GM12878 (cell line): ENCODE measurements around the gene OR2V1. TPM values are rescaled to one million over a fixed set of nuclear protein-coding genes. Genes with fewer than 3 reads are reported as not detected.

Source experiments
- ATAC-seq: fragments of 200-7000 bp; cut with Tn5 transposase; 3 replicates; pipeline ENCODE4 v1.9.1; 2020; ENCODE audit warnings: mild to moderate bottlenecking, moderate library complexity
- BruUV-seq: library from RNA; stranded (reverse); fragments of 400-500 nt; replicated peaks from 2 replicates; lab custom pipeline; 2021; lab: Mats Ljungman, UMichigan
- CTCF ChIA-PET: fragments of 300-600 bp; sonication (Branson Sonifier 250); formaldehyde crosslinking; extraction: SDS; loops from one replicate; lab custom pipeline; 2021; ENCODE audit warnings: inconsistent platforms; lab: Yijun Ruan, JAX
- POLR2A ChIA-PET: fragments of 350-600 bp; formaldehyde crosslinking; extraction: SDS; loops from one replicate; lab custom pipeline; 2021; ENCODE audit warnings: inconsistent platforms; lab: Charles Lee
- RAD21 ChIA-PET: fragments of 300-600 bp; sonication (Branson Sonifier 250); formaldehyde crosslinking; loops from one replicate; lab custom pipeline; 2023; ENCODE audit warnings: antibody characterized with exemption; ENCODE audit not compliant: unreplicated experiment; lab: Charles Lee
- SMC1A ChIA-PET: fragments of 300-600 bp; sonication (Branson Sonifier 250); formaldehyde crosslinking; loops from one replicate; lab custom pipeline; 2023; ENCODE audit not compliant: unreplicated experiment, uncharacterized antibody; lab: Charles Lee
- DNase-seq: peaks from one replicate; pipeline ENCODE4 v3.0.0-alpha.2; 2011; ENCODE audit warnings: low read depth, low spot score
- FAIRE-seq: peaks from 3 replicates; lab custom pipeline; 2011; peaks lifted over from hg19 to GRCh38; lab: Jason Lieb, UNC
- H2AFZ ChIP-seq: 2 replicates; pipeline ENCODE4 v1.6.0; 2011; ENCODE audit warnings: low read depth, low read length, control low read depth; ENCODE audit not compliant: control insufficient read depth
- H3K27ac ChIP-seq: 2 replicates; pipeline ENCODE4 v1.5.1; 2011; ENCODE audit warnings: control low read depth; ENCODE audit not compliant: control insufficient read depth, insufficient read depth
- H3K27me3 ChIP-seq, 2 experiments: replicated peaks in 1 of 2; 2 replicates each; pipeline versions ENCODE4 v1.6.0 to v1.6.1; 2011; ENCODE audit warnings: low read length in 1 of 2; ENCODE audit not compliant: control insufficient read depth in 2 of 2, insufficient read depth in 2 of 2
- H3K36me3 ChIP-seq, 2 experiments: 2 replicates each; pipeline ENCODE4 v1.5.1; 2011; ENCODE audit warnings: low read length in 1 of 2; ENCODE audit not compliant: control insufficient read depth in 2 of 2, insufficient read depth in 2 of 2
- H3K4me1 ChIP-seq: 2 replicates; pipeline ENCODE4 v1.6.1; 2011; ENCODE audit warnings: mild to moderate bottlenecking, low read length, moderate library complexity, mixed read lengths; ENCODE audit not compliant: control insufficient read depth, insufficient read depth
- H3K4me2 ChIP-seq: 2 replicates; pipeline ENCODE4 v1.6.0; 2011; ENCODE audit warnings: control low read depth; ENCODE audit not compliant: control insufficient read depth, insufficient read depth
- H3K4me3 ChIP-seq: fragments of 200-600 bp; sonication (generic); 2 replicates; pipeline ENCODE4 v1.5.1; 2016
- H3K79me2 ChIP-seq: 2 replicates; pipeline ENCODE4 v1.6.0; 2011; ENCODE audit warnings: low read length; ENCODE audit not compliant: control insufficient read depth, insufficient read depth
- H3K9ac ChIP-seq: 2 replicates; pipeline ENCODE4 v1.8.0; 2011; ENCODE audit warnings: low read length, control low read depth, mixed read lengths; ENCODE audit not compliant: control insufficient read depth, insufficient read depth
- H3K9me3 ChIP-seq: replicated peaks from 3 replicates; pipeline ENCODE4 v1.5.1; 2011; ENCODE audit warnings: mild to moderate bottlenecking, low read length; ENCODE audit not compliant: control insufficient read depth, insufficient read depth
- H4K20me1 ChIP-seq: 2 replicates; pipeline ENCODE4 v1.6.0; 2011; ENCODE audit not compliant: control insufficient read depth, insufficient read depth
- ATF7 ChIP-seq: fragments of 450-650 bp; IDR thresholded peaks from 2 replicates; pipeline ENCODE4 v1.6.1; 2016; ENCODE audit warnings: low read depth, mild to moderate bottlenecking
- BRCA1 ChIP-seq: IDR thresholded peaks from 2 replicates; pipeline ENCODE4 v1.6.1; 2011; ENCODE audit warnings: low read depth, low read length, improper control_type of control experiment
- CHD4 ChIP-seq: fragments of 200-600 bp; sonication (generic); IDR thresholded peaks from 2 replicates; pipeline ENCODE4 v1.6.1; 2016; ENCODE audit warnings: mild to moderate bottlenecking
- DPF2 ChIP-seq: fragments of 450-650 bp; IDR thresholded peaks from 2 replicates; pipeline ENCODE4 v1.6.1; 2017; ENCODE audit warnings: mild to moderate bottlenecking
- FOS ChIP-seq: IDR thresholded peaks from 3 replicates; pipeline ENCODE4 v1.6.1; 2011; ENCODE audit warnings: borderline replicate concordance; ENCODE audit not compliant: insufficient read length; ENCODE audit errors: extremely low read depth
- HDAC6 ChIP-seq: fragments of 200-600 bp; sonication (generic); IDR thresholded peaks from one replicate; pipeline ENCODE4 v1.8.0; 2017; ENCODE audit warnings: antibody characterized with exemption; ENCODE audit not compliant: unreplicated experiment
- MTA2 ChIP-seq: fragments of 450-650 bp; IDR thresholded peaks from 2 replicates; pipeline ENCODE4 v1.6.1; 2016; ENCODE audit warnings: low read depth, mild to moderate bottlenecking, moderate library complexity
- NKRF ChIP-seq: fragments of 450-650 bp; conservative IDR thresholded peaks from 2 replicates; pipeline ENCODE4 v1.6.1; 2017; ENCODE audit warnings: mild to moderate bottlenecking, moderate library complexity
- POU2F2 ChIP-seq: IDR thresholded peaks from 3 replicates; pipeline ENCODE4 v1.6.1; 2011; ENCODE audit warnings: low read depth, mild to moderate bottlenecking, low read length, borderline replicate concordance
- RUNX3 ChIP-seq: IDR thresholded peaks from 2 replicates; pipeline ENCODE4 v1.6.1; 2012; ENCODE audit warnings: low read length, inconsistent platforms
- SIN3A ChIP-seq: IDR thresholded peaks from 2 replicates; pipeline ENCODE4 v1.6.1; 2012; ENCODE audit warnings: low read depth, low read length, improper control_type of control experiment
- YY1 ChIP-seq: IDR thresholded peaks from 2 replicates; pipeline ENCODE4 v1.6.1; 2011; ENCODE audit warnings: low read depth, mild to moderate bottlenecking, low read length
- WGBS: methylation state at CpG from one replicate; pipeline ENCODE4 v1.1.6; 2016; ENCODE audit warnings: low lambda C conversion rate; ENCODE audit not compliant: insufficient replicate concordance, insufficient coverage; ENCODE audit errors: missing lambda C conversion rate; 5-methylcytosine and 5-hydroxymethylcytosine counted together
- in situ Hi-C: fragments of 300-500 bp; cut with MboI; formaldehyde crosslinking; loops from 9 replicates; pipeline ENCODE4 v1.14.3; 2018; ENCODE audit warnings: mixed read lengths
- intact Hi-C: fragments of 100-400 bp; cut with micrococcal nuclease; formaldehyde crosslinking; loops from one replicate; pipeline ENCODE4 v1.14.2; 2022; ENCODE audit not compliant: unreplicated experiment
- polyA plus RNA-seq, 11 experiments: library from polyadenylated mRNA; depleted of rRNA in 4 of 11; unstranded in 6 of 11; stranded (reverse) in 5 of 11; fragments of >200 nt; fragmentation: Nextera tagmentation in 4 of 11; fragmentation: Illumina TruSeq in 1 of 11; extraction: Ambion mirVana in 4 of 11; extraction: Trizol in 1 of 11; gene quantifications; 1 replicate in 1 of 11; 2 replicates in 10 of 11; pipeline versions ENCODE4 v1.2.1 to v1.2.3, GENCODE V29; 2011 to 2016; ENCODE audit warnings: inconsistent platforms in 2 of 11, missing spikeins in 2 of 11, low read depth in 1 of 11
- total RNA-seq, 4 experiments: library from RNA; depleted of rRNA in 3 of 4; stranded (reverse); fragments of >200 nt in 3 of 4; fragmentation: Illumina TruSeq in 1 of 4; extraction: Trizol in 1 of 4; gene quantifications; 2 replicates each; pipeline versions ENCODE4 v1.2.1 to v1.2.3, GENCODE V29; 2013 to 2021
- TF ChIP-seq, protein P1 (sequence below): fragments of 450-650 bp; IDR thresholded peaks from 2 replicates; pipeline ENCODE4 v1.6.1; 2014; ENCODE audit warnings: mild to moderate bottlenecking
- TF ChIP-seq, protein P2 (sequence below): fragments of 450-650 bp; IDR thresholded peaks from 2 replicates; pipeline ENCODE4 v1.6.1; 2017; ENCODE audit warnings: mild to moderate bottlenecking, low read depth, inconsistent platforms; ENCODE audit not compliant: poor library complexity, severe bottlenecking
- TF ChIP-seq, protein P3 (sequence below): fragments of 450-650 bp; IDR thresholded peaks from 2 replicates; pipeline ENCODE4 v1.6.1; 2016; ENCODE audit warnings: mild to moderate bottlenecking

The OR2V1 gene
- total and polyA plus RNA-seq, 10 of the 15 experiments (the other 5 are each of a cell fraction or from before 2014, with no cell fraction given): 0.20 to 4.4 TPM; not detected in 8

- ATAC-seq: peak; percentile 89
- peaks cover 25% of the 10 kb centered on the region for H3K4me1 ChIP-seq
- H2AFZ ChIP-seq: no peak overlapping the region
- no peak overlapping the region for H3K4me3 ChIP-seq
- no peak for DNase-seq
- in situ Hi-C loops: loop anchor here (5.0 kb wide), 1 partner anchor 357 kb away; the partner anchor contains the start of gene MGAT1
- H3K27me3 ChIP-seq: no peaks in the 10 kb centered on the region
- H3K27ac ChIP-seq: peak overlapping the region; percentile 55
- no TSS peak for BruUV-seq
- H3K79me2 ChIP-seq: no peaks in the 10 kb centered on the region
- no peaks in the 10 kb centered on the region for H4K20me1 ChIP-seq
- H3K4me2 ChIP-seq: peak overlapping the region; percentile 91
- H3K36me3 ChIP-seq: no peaks in the 10 kb centered on the region
- WGBS: 39% methylated on average over 20 of the region's 20 CpGs
- no peak overlapping the region for H3K9ac ChIP-seq
- peak; percentile 85 for FAIRE-seq
- SMC1A ChIA-PET: interaction anchor here (0.9 to 3.2 kb wide), 7 partner anchors 8 to 356 kb away, joined by 3 to 9 read pairs (median 4); no protein-coding TSS in a partner anchor
- CTCF ChIA-PET: interaction anchor here (0.7 to 5.3 kb wide), 8 partner anchors 9 to 293 kb away, joined by 3 to 37 read pairs (median 6); no protein-coding TSS in a partner anchor
- POLR2A ChIA-PET: interaction anchor here (0.5 kb wide), 1 partner anchor 28 kb away, joined by 3 read pairs; no protein-coding TSS in a partner anchor
- no peaks in the 10 kb centered on the region; the same call in 2 of the 3 replicates for H3K9me3 ChIP-seq
- RAD21 ChIA-PET: interaction anchor here (1.0 to 1.4 kb wide), 3 partner anchors 9 to 290 kb away, joined by 3 to 4 read pairs (median 4); no protein-coding TSS in a partner anchor
- intact Hi-C loops: loop anchor here (2.0 to 10.0 kb wide), 6 partner anchors 55 to 377 kb away; partner anchors contain the start of gene MGAT1
- no peak for TF ChIP-seq NKRF
- TF ChIP-seq DPF2: no peak
- TF ChIP-seq POU2F2: no peak
- TF ChIP-seq ATF7: 0 out of 2 replicates have a peak, but pooled peaks have one; percentile 29
- 0 out of 2 replicates have a peak, but pooled peaks have one; percentile 23 for TF ChIP-seq MTA2
- TF ChIP-seq BRCA1: no peak
- no peak for TF ChIP-seq HDAC6
- TF ChIP-seq RUNX3: peak; percentile 58; the same call in 1 of the 2 replicates
- peak; percentile 52; the same call in 1 of the 2 replicates for TF ChIP-seq YY1
- TF ChIP-seq, protein P1, sequence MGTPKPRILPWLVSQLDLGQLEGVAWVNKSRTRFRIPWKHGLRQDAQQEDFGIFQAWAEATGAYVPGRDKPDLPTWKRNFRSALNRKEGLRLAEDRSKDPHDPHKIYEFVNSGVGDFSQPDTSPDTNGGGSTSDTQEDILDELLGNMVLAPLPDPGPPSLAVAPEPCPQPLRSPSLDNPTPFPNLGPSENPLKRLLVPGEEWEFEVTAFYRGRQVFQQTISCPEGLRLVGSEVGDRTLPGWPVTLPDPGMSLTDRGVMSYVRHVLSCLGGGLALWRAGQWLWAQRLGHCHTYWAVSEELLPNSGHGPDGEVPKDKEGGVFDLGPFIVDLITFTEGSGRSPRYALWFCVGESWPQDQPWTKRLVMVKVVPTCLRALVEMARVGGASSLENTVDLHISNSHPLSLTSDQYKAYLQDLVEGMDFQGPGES: no peak
- TF ChIP-seq, protein P2, sequence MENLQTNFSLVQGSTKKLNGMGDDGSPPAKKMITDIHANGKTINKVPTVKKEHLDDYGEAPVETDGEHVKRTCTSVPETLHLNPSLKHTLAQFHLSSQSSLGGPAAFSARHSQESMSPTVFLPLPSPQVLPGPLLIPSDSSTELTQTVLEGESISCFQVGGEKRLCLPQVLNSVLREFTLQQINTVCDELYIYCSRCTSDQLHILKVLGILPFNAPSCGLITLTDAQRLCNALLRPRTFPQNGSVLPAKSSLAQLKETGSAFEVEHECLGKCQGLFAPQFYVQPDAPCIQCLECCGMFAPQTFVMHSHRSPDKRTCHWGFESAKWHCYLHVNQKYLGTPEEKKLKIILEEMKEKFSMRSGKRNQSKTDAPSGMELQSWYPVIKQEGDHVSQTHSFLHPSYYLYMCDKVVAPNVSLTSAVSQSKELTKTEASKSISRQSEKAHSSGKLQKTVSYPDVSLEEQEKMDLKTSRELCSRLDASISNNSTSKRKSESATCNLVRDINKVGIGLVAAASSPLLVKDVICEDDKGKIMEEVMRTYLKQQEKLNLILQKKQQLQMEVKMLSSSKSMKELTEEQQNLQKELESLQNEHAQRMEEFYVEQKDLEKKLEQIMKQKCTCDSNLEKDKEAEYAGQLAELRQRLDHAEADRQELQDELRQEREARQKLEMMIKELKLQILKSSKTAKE: peak; percentile 35
- TF ChIP-seq FOS: no peak
- no peak for TF ChIP-seq CHD4
- TF ChIP-seq, protein P3, sequence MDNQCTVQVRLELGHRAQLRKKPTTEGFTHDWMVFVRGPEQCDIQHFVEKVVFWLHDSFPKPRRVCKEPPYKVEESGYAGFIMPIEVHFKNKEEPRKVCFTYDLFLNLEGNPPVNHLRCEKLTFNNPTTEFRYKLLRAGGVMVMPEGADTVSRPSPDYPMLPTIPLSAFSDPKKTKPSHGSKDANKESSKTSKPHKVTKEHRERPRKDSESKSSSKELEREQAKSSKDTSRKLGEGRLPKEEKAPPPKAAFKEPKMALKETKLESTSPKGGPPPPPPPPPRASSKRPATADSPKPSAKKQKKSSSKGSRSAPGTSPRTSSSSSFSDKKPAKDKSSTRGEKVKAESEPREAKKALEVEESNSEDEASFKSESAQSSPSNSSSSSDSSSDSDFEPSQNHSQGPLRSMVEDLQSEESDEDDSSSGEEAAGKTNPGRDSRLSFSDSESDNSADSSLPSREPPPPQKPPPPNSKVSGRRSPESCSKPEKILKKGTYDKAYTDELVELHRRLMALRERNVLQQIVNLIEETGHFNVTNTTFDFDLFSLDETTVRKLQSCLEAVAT: 0 out of 2 replicates have a peak, but pooled peaks have one; percentile 31
- TF ChIP-seq SIN3A: 0 out of 2 replicates have a peak, but pooled peaks have one; percentile 23
These were observed 28.6 kb upstream of the OR2V1 start for GRCh38 chr5:181159286-181160151.
